Activated naive CD8-positive, alpha-beta T cell treated with anti-CD3 and anti-CD28 coated beads for 36 hours (primary cell): Measurements from ENCODE around the gene ZNF493. TPM values are rescaled to one million over a fixed set of nuclear protein-coding genes. Genes with fewer than 3 reads are reported as not detected.

Experiments used
- DNase-seq: peaks from one replicate; pipeline ENCODE4 v3.0.0; 2021
- H3K27ac Mint-ChIP-seq: one replicate; pipeline ENCODE4 v1.8.0; 2022; ENCODE audit warnings: mild to moderate bottlenecking, moderate library complexity, mixed read lengths
- H3K27me3 Mint-ChIP-seq: one replicate; pipeline ENCODE4 v1.8.0; 2022; ENCODE audit warnings: mild to moderate bottlenecking, mixed read lengths
- H3K36me3 Mint-ChIP-seq: one replicate; pipeline ENCODE4 v1.8.0; 2021; ENCODE audit warnings: mild to moderate bottlenecking, mixed read lengths
- H3K4me1 Mint-ChIP-seq: one replicate; pipeline ENCODE4 v1.8.0; 2021; ENCODE audit warnings: mixed read lengths
- H3K4me3 Mint-ChIP-seq: one replicate; pipeline ENCODE4 v1.8.0; 2022; ENCODE audit warnings: mild to moderate bottlenecking, moderate library complexity, mixed read lengths
- H3K9me3 Mint-ChIP-seq: one replicate; pipeline ENCODE4 v1.8.0; 2022; ENCODE audit warnings: mixed read lengths
- total RNA-seq, 2 experiments: library from RNA; stranded (reverse); gene quantifications; one replicate each; pipeline ENCODE4 v1.2.3, GENCODE V29; 2021

ZNF493 gene
- 10 to 100 TPM in 1 of 2 experiments, 1 to 10 TPM in 1; 10.0 to 10.4 TPM for total RNA-seq

DNA sequence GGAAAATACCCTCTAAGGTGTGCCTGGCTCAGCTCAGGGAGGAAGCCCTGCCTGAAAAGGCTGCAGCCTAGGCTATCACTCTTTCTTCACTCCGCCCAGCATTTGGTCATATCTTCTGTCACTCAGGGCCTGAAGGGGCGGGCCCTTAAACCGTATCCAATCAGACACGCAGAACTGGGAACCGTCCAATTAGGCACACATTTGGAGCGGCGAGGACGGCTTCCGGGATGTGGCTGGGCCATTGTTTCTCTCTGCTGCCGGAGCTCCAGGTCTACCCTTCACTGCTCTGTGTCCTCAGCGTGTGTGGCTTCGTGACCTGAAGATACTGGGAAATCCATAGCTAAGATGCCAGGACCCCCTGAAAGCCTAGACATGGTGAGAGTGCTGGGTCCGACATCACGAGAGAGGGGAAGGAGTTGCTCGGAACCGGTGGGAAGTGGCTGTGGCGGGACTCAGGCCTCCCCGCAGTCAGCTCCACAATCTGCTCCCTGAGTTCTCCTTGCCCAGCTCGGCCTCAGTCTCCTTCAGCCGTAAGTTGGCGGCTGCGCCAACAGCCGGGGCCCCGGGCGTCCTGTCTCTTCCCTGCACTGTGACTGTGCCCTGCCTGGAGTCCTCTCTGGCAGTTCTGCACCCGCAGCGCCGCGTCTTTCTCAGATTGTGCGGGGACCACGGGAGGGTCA, at the start of gene ZNF493:
Gene ZNF493, plus strand, starts transcription at position 241 of the 680 bp plus-strand sequence. Its CDS starts 105 bp downstream, at position 346.
- peaks cover 47% of the 10 kb centered on the region for H3K36me3 Mint-ChIP-seq
- H3K4me1 Mint-ChIP-seq, result peaks cover 5% of the 10 kb centered on the region
- peak within 1 kb of the TSS; percentile 92 for H3K27ac Mint-ChIP-seq
- peaks cover 23% of the 10 kb centered on the region for H3K9me3 Mint-ChIP-seq
- H3K27me3 Mint-ChIP-seq, result no peaks in the 10 kb centered on the region
- peak; percentile 89 for DNase-seq
- peak within 1 kb of the TSS; percentile 96 for H3K4me3 Mint-ChIP-seq

- H3K4me3 Mint-ChIP-seq, result no peak overlapping the region
- H3K4me1 Mint-ChIP-seq, result peaks cover 4% of the 10 kb centered on the region
- H3K36me3 Mint-ChIP-seq, result no peaks in the 10 kb centered on the region
- H3K27me3 Mint-ChIP-seq, result no peaks in the 10 kb centered on the region
- DNase-seq, result no peak
- H3K9me3 Mint-ChIP-seq, result peaks cover 21% of the 10 kb centered on the region
- H3K27ac Mint-ChIP-seq, result no peak overlapping the region
These were observed 44.1 kb upstream of the ZNF493 start for GRCh38 chr19:21352830-21353229.

DNA sequence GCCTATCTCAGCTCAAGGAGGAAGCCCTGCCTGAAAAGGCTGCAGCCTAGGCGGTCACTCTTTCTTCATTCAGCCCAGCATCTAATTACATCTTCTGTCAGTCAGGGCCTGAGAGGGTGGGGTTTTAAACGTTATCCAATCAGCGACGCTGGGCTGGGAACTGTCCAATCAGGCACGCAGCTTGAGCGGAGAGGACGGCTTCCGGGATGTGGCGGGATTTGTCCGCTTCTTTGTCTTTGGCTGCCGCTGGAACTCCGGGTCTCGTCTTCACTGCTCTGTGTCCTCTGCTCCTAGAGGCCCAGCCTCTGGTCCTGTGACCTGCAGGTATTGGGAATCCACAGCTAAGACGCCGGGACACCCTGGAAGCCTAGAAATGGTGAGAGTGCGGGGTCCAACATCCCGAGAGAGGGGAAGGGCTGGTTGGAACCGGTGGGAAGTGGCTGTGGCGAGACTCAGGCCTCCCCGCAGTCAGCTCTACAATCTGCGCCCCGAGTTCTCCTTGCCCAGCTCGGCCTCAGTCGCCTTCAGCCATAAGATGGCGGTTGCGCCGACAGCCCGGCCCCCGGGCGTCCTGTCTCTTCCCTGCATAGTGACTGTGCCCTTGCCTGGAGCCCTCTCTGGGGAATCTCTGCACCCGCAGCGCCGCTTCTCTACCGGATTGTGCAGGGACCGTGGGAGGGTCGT, 38.0 kb upstream of the ZNF493 start, which contains the start of gene ZNF738:
Gene ZNF738, plus strand, starts transcription at position 233 of the 684 bp plus-strand sequence. Its CDS starts 141 bp downstream, at position 374.
- peak; percentile 87 for DNase-seq
- Mint-ChIP-seq H3K36me3 (peaks cover 39% of the 10 kb centered on the region), H3K9me3 (peaks cover 1% of the 10 kb centered on the region), H3K27ac (peak within 1 kb of the TSS; percentile 96), H3K4me3 (peak within 1 kb of the TSS; percentile 100), H3K4me1 (peaks cover 10% of the 10 kb centered on the region), H3K27me3 (no peaks in the 10 kb centered on the region)

DNA sequence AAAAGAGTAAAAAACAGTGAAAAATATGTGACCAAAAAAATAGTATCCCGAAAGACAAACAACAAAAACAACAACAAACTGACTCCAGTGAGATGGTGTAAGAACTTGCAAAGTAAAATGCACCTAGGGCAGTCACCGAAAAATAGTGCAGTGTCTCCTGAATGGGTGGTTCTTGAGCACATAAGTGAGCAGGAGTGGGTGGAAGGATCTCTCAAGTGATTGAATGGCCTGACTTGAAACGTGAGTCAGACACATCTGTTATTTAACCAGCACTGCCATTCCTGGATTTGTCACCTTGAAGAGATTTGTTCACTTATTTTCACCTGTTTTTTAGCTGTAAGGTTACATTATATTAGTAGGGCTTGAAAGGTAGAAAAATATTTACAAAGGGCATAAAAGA, 34.6 kb upstream of the ZNF493 start:
- Mint-ChIP-seq H3K9me3 (peaks cover 11% of the 10 kb centered on the region), H3K36me3 (peaks cover 71% of the 10 kb centered on the region), H3K27me3 (no peaks in the 10 kb centered on the region), H3K4me1 (peaks cover 10% of the 10 kb centered on the region), H3K4me3 (no peak overlapping the region), H3K27ac (no peak overlapping the region)
- no peak for DNase-seq

DNA sequence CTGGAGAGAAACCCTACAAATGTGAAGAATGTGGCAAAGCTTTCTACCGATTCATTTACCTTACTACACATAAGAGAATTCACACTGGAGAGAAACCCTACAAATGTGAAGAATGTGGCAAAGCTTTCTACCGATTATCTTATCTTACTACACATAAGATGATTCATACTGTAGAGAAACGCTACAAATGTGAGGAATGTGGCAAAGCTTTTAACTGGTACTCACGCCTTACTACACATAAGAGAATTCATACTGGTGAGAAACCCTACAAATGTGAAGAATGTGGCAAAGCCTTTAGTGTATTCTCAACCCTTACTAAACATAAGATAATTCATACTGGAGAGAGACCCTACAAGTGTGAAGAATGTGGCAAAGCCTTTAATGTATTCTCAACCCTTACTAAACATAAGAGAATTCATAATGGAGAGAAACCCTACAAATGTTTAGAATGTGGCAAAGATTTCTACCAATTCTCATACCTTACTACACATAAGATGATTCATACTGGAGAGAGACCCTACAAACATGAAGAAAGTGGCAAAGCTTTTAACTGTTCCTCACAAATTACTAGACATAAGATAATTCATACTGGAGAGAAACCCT, 12.9 kb upstream of the ZNF493 start:
- H3K9me3 Mint-ChIP-seq, result peaks cover 71% of the 10 kb centered on the region
- no peaks in the 10 kb centered on the region for H3K4me1 Mint-ChIP-seq

DNA sequence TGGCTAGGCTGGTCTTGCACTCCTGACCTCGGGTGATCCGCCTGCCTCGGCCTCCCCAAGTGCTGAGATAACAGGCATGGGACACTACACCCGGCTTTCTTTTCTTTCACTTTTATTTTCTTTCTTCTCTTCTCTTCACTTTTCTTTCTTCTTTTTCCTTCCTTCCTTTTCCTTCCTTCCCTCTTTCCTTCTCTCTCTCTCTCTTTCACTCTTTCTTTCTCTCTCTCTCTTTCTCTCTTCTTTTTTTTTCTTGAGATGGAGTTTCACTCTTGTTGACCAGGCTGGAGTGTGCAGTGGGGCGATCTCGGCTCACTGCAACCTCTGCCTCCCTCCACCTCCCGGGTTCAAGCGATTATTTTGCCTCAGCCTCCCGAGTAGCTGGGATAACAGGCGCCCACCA, 812 bp upstream of the ZNF493 start:
- H3K9me3 Mint-ChIP-seq, result peaks cover 27% of the 10 kb centered on the region
- H3K36me3 Mint-ChIP-seq, result peaks cover 41% of the 10 kb centered on the region
- peaks cover 5% of the 10 kb centered on the region for H3K4me1 Mint-ChIP-seq
- no peaks in the 10 kb centered on the region for H3K27me3 Mint-ChIP-seq
- no peak for DNase-seq
- no peak overlapping the region for H3K27ac Mint-ChIP-seq
- no peak overlapping the region for H3K4me3 Mint-ChIP-seq

More for the DNA sequence above, 12.9 kb upstream of the ZNF493 start:
- Mint-ChIP-seq H3K27me3 (no peaks in the 10 kb centered on the region), H3K36me3 (peaks cover 65% of the 10 kb centered on the region), H3K4me3 (no peak overlapping the region), H3K27ac (no peak overlapping the region)
- DNase-seq, result no peak

GRCh38 chr19:21398851-21399250, 1.9 kb downstream of the ZNF493 start:
- H3K36me3 Mint-ChIP-seq, result peaks cover 59% of the 10 kb centered on the region
- H3K27ac Mint-ChIP-seq, result no peak overlapping the region
- peaks cover 8% of the 10 kb centered on the region for H3K4me1 Mint-ChIP-seq
- no peak for DNase-seq
- no peak overlapping the region for H3K4me3 Mint-ChIP-seq
- H3K27me3 Mint-ChIP-seq, result no peaks in the 10 kb centered on the region
- peaks cover 25% of the 10 kb centered on the region for H3K9me3 Mint-ChIP-seq

- Mint-ChIP-seq H3K9me3 (peaks cover 30% of the 10 kb centered on the region), H3K4me3 (no peak overlapping the region), H3K27me3 (no peaks in the 10 kb centered on the region), H3K4me1 (peaks cover 8% of the 10 kb centered on the region), H3K36me3 (peaks cover 79% of the 10 kb centered on the region), H3K27ac (no peak overlapping the region)
- no peak for DNase-seq
These were observed 5.5 kb downstream of the ZNF493 start for GRCh38 chr19:21402303-21402985.

DNA sequence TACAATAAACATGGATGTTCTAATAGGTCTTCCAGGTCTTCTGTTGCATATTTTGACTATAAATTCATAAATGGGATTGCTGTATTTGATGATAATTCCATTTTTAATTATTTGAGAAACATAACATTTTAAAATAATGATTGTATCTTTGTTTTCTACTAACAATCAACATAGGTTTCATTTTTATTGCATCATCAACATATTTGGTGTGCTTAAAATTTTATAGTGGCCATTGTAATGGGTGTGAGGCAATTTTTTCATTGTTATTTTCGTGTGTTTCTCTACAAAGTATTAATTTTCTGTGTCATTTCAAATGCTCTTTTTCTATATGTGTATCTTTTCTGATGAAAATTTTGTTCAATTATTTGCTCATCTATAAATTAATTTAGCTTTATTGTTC, 13.2 kb downstream of the ZNF493 start:
- Mint-ChIP-seq H3K9me3 (peaks cover 41% of the 10 kb centered on the region), H3K4me3 (no peak overlapping the region), H3K27me3 (no peaks in the 10 kb centered on the region), H3K27ac (no peak overlapping the region), H3K4me1 (no peaks in the 10 kb centered on the region), H3K36me3 (peaks cover 86% of the 10 kb centered on the region)
- no peak for DNase-seq

DNA sequence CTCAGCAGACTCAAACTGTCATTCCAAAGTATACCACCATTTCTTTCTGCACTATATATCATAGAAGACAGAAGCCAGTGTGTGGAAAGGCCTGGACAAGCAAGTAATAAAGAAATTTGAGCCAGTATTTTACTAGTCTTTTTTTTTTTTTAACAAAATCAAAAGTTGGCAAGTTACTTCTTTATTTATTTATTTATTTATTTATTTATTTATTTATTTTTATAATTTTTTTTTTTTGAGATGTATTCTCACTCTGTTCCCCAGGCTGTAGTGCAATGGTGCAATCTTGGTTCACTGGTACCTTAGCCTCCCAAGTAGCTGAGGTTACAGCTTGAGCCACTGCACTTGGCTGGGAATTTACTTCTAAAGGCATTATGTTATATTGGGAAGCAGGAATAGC, 25.3 kb downstream of the ZNF493 start:
- H3K27me3 Mint-ChIP-seq, result no peaks in the 10 kb centered on the region
- H3K4me3 Mint-ChIP-seq, result no peak overlapping the region
- no peak for DNase-seq
- H3K9me3 Mint-ChIP-seq, result peaks cover 69% of the 10 kb centered on the region
- peaks cover 77% of the 10 kb centered on the region for H3K36me3 Mint-ChIP-seq
- H3K4me1 Mint-ChIP-seq, result no peaks in the 10 kb centered on the region
- H3K27ac Mint-ChIP-seq, result no peak overlapping the region

- no peak overlapping the region for H3K27ac Mint-ChIP-seq
- H3K4me1 Mint-ChIP-seq, result no peaks in the 10 kb centered on the region
- no peaks in the 10 kb centered on the region for H3K27me3 Mint-ChIP-seq
- peaks cover 66% of the 10 kb centered on the region for H3K36me3 Mint-ChIP-seq
- H3K9me3 Mint-ChIP-seq, result peaks cover 59% of the 10 kb centered on the region
- no peak for DNase-seq
- no peak overlapping the region for H3K4me3 Mint-ChIP-seq
These were observed 26.4 kb downstream of the ZNF493 start for GRCh38 chr19:21423057-21424041.

- H3K36me3 Mint-ChIP-seq, result peaks cover 11% of the 10 kb centered on the region
- peaks cover 41% of the 10 kb centered on the region for H3K9me3 Mint-ChIP-seq
- H3K4me3 Mint-ChIP-seq, result no peak overlapping the region
- no peak overlapping the region for H3K27ac Mint-ChIP-seq
- H3K27me3 Mint-ChIP-seq, result no peaks in the 10 kb centered on the region
- H3K4me1 Mint-ChIP-seq, result no peaks in the 10 kb centered on the region
- DNase-seq, result no peak
These were observed 33.7 kb downstream of the ZNF493 start for GRCh38 chr19:21430675-21431074.

- H3K4me1 Mint-ChIP-seq, result no peaks in the 10 kb centered on the region
- H3K27ac Mint-ChIP-seq, result no peak overlapping the region
- H3K9me3 Mint-ChIP-seq, result peaks cover 38% of the 10 kb centered on the region
- H3K36me3 Mint-ChIP-seq, result peaks cover 11% of the 10 kb centered on the region
- no peak overlapping the region for H3K4me3 Mint-ChIP-seq
- no peaks in the 10 kb centered on the region for H3K27me3 Mint-ChIP-seq
- no peak for DNase-seq
These were observed 35.7 kb downstream of the ZNF493 start for GRCh38 chr19:21432590-21432989.

- no peaks in the 10 kb centered on the region for H3K4me1 Mint-ChIP-seq
- H3K4me3 Mint-ChIP-seq, result no peak overlapping the region
- no peaks in the 10 kb centered on the region for H3K27me3 Mint-ChIP-seq
- H3K36me3 Mint-ChIP-seq, result peaks cover 16% of the 10 kb centered on the region
- no peak overlapping the region for H3K27ac Mint-ChIP-seq
- H3K9me3 Mint-ChIP-seq, result peaks cover 47% of the 10 kb centered on the region
- DNase-seq, result no peak
These were observed 37.6 kb downstream of the ZNF493 start for GRCh38 chr19:21434516-21434915.
